HepG2 (cell line): ENCODE measurements around the gene FSD1. TPM values are rescaled to one million over a fixed set of nuclear protein-coding genes. Genes with fewer than 3 reads are reported as not detected.
"Not testable (repeated sequence)": the region's sequence is repeated elsewhere in the genome, so short reads cannot be mapped to it uniquely, and the experiment has no call there.

ENCODE experiments used
- ATAC-seq: fragments of 200-7000 bp; cut with Tn5 transposase; 3 replicates; pipeline ENCODE4 v1.9.1; 2020; ENCODE audit warnings: mild to moderate bottlenecking, moderate library complexity
- BruUV-seq: library from RNA; stranded (reverse); fragments of 400-500 nt; replicated peaks from 2 replicates; lab custom pipeline; 2021; lab: Mats Ljungman, UMichigan
- CTCF ChIA-PET: fragments of 300-600 bp; formaldehyde crosslinking; extraction: SDS; loops from one replicate; lab custom pipeline; 2021; ENCODE audit warnings: low total read pairs, inconsistent platforms, low intra/inter-chr PET ratio; lab: Yijun Ruan, JAX
- POLR2A ChIA-PET: fragments of 350-600 bp; sonication (Branson Sonifier 250); formaldehyde crosslinking; loops from one replicate; lab custom pipeline; 2020; ENCODE audit warnings: antibody characterized with exemption, inconsistent platforms; lab: Yijun Ruan, JAX
- DNase-seq: peaks from one replicate; pipeline ENCODE4 v3.0.0-alpha.2; 2015; ENCODE audit warnings: low spot score
- FAIRE-seq: peaks from 3 replicates; lab custom pipeline; 2011; peaks lifted over from hg19 to GRCh38; lab: Jason Lieb, UNC
- H2AFZ ChIP-seq: one replicate; pipeline ENCODE4 v1.6.1; 2011; ENCODE audit warnings: low read length, inconsistent platforms
- H3K27ac ChIP-seq: fragments of 300-600 bp; 3 replicates; pipeline ENCODE4 v1.8.0; 2011; ENCODE audit warnings: mixed run types, mild to moderate bottlenecking, mixed read lengths, low read length, inconsistent platforms; ENCODE audit not compliant: insufficient read depth; ENCODE audit errors: extremely low read length
- H3K27me3 ChIP-seq, 2 experiments: fragments of 200-600 bp in 1 of 2; 2 replicates in 1 of 2; 3 replicates in 1 of 2; pipeline versions ENCODE4 v1.6.0 to v1.8.0; 2011; ENCODE audit warnings: low read length in 2 of 2, mild to moderate bottlenecking in 2 of 2, moderate library complexity in 2 of 2, inconsistent platforms in 1 of 2; ENCODE audit not compliant: insufficient read depth in 2 of 2, control insufficient read depth in 1 of 2
- H3K36me3 ChIP-seq, 2 experiments: fragments of 200-600 bp in 1 of 2; replicated peaks in 1 of 2; 2 replicates in 1 of 2; 3 replicates in 1 of 2; pipeline versions ENCODE4 v1.5.1 to v1.8.0; 2011; ENCODE audit warnings: low read length in 2 of 2, inconsistent platforms in 1 of 2; ENCODE audit not compliant: insufficient read depth in 2 of 2, control insufficient read depth in 1 of 2
- H3K4me1 ChIP-seq: 2 replicates; pipeline ENCODE4 v1.5.1; 2012; ENCODE audit warnings: low read length, inconsistent platforms; ENCODE audit not compliant: insufficient read depth
- H3K4me2 ChIP-seq: 2 replicates; pipeline ENCODE4 v1.6.0; 2011; ENCODE audit warnings: low read depth, low read length, inconsistent platforms
- H3K4me3 ChIP-seq, 3 experiments: fragments of 200-600 bp in 1 of 3; sonication (generic), shearing (Covaris generic) in 1 of 3; replicated peaks in 1 of 3; 2 replicates each; pipeline ENCODE4 v1.5.1; 2011 to 2016; ENCODE audit warnings: low read length in 3 of 3, inconsistent platforms in 2 of 3, low read depth in 2 of 3, mild to moderate bottlenecking in 2 of 3, control low read depth in 1 of 3, mixed read lengths in 1 of 3; ENCODE audit not compliant: insufficient read depth in 1 of 3
- H3K79me2 ChIP-seq: one replicate; pipeline ENCODE4 v1.6.1; 2011; ENCODE audit warnings: low read length, inconsistent platforms; ENCODE audit not compliant: insufficient read depth
- H3K9ac ChIP-seq: 2 replicates; pipeline ENCODE4 v1.6.0; 2011; ENCODE audit warnings: mild to moderate bottlenecking, low read depth, low read length, inconsistent platforms; ENCODE audit not compliant: insufficient read depth
- H3K9me3 ChIP-seq: 2 replicates; pipeline ENCODE4 v1.5.1; 2012; ENCODE audit warnings: mild to moderate bottlenecking, low read length
- H4K20me1 ChIP-seq: 2 replicates; pipeline ENCODE4 v1.6.0; 2011; ENCODE audit warnings: inconsistent platforms, mild to moderate bottlenecking, low read length, moderate library complexity; ENCODE audit not compliant: insufficient read depth
- CC2D1A ChIP-seq: sonication (generic); formaldehyde crosslinking; IDR thresholded peaks from 2 replicates; pipeline ENCODE4 v1.8.1; 2023; ENCODE audit warnings: mild to moderate bottlenecking, missing genetic modification reagents
- ETV5 ChIP-seq: IDR thresholded peaks from 2 replicates; pipeline ENCODE4 v1.6.1; 2018; ENCODE audit warnings: missing biosample characterization, missing genetic modification reagents, inconsistent platforms, borderline replicate concordance
- EZH2 ChIP-seq: conservative IDR thresholded peaks from 2 replicates; pipeline ENCODE4 v1.6.1; 2012; ENCODE audit warnings: mild to moderate bottlenecking, low read depth, low read length, moderate library complexity
- ZNF281 ChIP-seq: sonication (generic); formaldehyde crosslinking; IDR thresholded peaks from 2 replicates; pipeline ENCODE4 v1.4.0; 2020; ENCODE audit warnings: missing genetic modification reagents, borderline replicate concordance
- ZSCAN29 ChIP-seq: sonication (generic); formaldehyde crosslinking; conservative IDR thresholded peaks from 2 replicates; pipeline ENCODE4 v1.4.0; 2020; ENCODE audit warnings: mild to moderate bottlenecking, missing genetic modification reagents
- WGBS: methylation state at CpG from one replicate; pipeline ENCODE4 v1.1.6; 2017; ENCODE audit warnings: low lambda C conversion rate; 5-methylcytosine and 5-hydroxymethylcytosine counted together
- in situ Hi-C: cut with HindIII; loops from 2 replicates; pipeline ENCODE4 v1.10.0; 2017; ENCODE audit warnings: low pct_unique_long_range_greater_than_20kb; ENCODE audit not compliant: extremely low pct_ligation_motif_present
- intact Hi-C: fragments of 100-400 bp; cut with micrococcal nuclease; formaldehyde crosslinking; loops from one replicate; pipeline ENCODE4 v1.10.0; 2022; ENCODE audit not compliant: unreplicated experiment
- polyA plus RNA-seq, 8 experiments: library from polyadenylated mRNA; depleted of rRNA in 3 of 8; stranded (reverse) in 7 of 8; unstranded in 1 of 8; fragments of >200 nt; fragmentation: Illumina TruSeq in 4 of 8; extraction: Trizol in 4 of 8; gene quantifications; 2 replicates each; pipeline versions ENCODE4 v1.2.1 to v1.2.3, GENCODE V29; 2011 to 2016; ENCODE audit warnings: low read depth in 4 of 8, missing spikeins in 1 of 8, mixed read lengths in 1 of 8; ENCODE audit not compliant: insufficient read depth in 1 of 8
- total RNA-seq, 5 experiments: library from RNA; depleted of rRNA; stranded (reverse); fragments of >200 nt; fragmentation: Illumina TruSeq; extraction: Trizol; gene quantifications; 2 replicates each; pipeline ENCODE4 v1.2.3, GENCODE V29; 2016; ENCODE audit warnings: low read depth in 1 of 5

The FSD1 gene
- total and polyA plus RNA-seq, 2 of the 13 experiments (the other 11 are each of a cell fraction or from before 2014, with no cell fraction given), result 0.29 to 0.66 TPM

- TF ChIP-seq ZSCAN29 (no peak), CC2D1A (no peak), ZNF281 (CRISPR knock-in tag) (no peak), ETV5 (no peak), EZH2 (no peak)
Measured at GRCh38 chr19:4347521-4347920, 43.1 kb downstream of the FSD1 start (continued).

GRCh38 chr19:4349225-4349624 is 44.8 kb downstream of the FSD1 start:
- in situ Hi-C loops, DNase-seq, H3K27ac ChIP-seq, H3K4me3 ChIP-seq, H4K20me1 ChIP-seq, H3K36me3 ChIP-seq, intact Hi-C loops, BruUV-seq, FAIRE-seq, H3K79me2 ChIP-seq, H3K4me2 ChIP-seq, H3K9ac ChIP-seq, H3K27me3 ChIP-seq, H2AFZ ChIP-seq, ATAC-seq, H3K9me3 ChIP-seq, POLR2A ChIA-PET: not testable (repeated sequence)
- CTCF ChIA-PET, result interaction anchor here (1.6 kb wide), 1 partner anchor 82 kb away, joined by 3 read pairs; no protein-coding TSS in a partner anchor
- H3K4me1 ChIP-seq, result peaks cover 16% of the 10 kb centered on the region
- 97% methylated on average over 15 of the region's 16 CpGs for WGBS
